GM12892 (cell line): ENCODE results near the gene POMT1.

Experiments used
- POLR2A ChIP-seq: IDR thresholded peaks from 2 replicates; pipeline ENCODE4 v1.6.1; 2011; ENCODE audit warnings: low read depth, low read length, control low read depth
- TAF1 ChIP-seq: IDR thresholded peaks from 2 replicates; pipeline ENCODE4 v1.6.1; 2011; ENCODE audit warnings: low read depth, mild to moderate bottlenecking, control low read depth, low read length, borderline replicate concordance

DNA sequence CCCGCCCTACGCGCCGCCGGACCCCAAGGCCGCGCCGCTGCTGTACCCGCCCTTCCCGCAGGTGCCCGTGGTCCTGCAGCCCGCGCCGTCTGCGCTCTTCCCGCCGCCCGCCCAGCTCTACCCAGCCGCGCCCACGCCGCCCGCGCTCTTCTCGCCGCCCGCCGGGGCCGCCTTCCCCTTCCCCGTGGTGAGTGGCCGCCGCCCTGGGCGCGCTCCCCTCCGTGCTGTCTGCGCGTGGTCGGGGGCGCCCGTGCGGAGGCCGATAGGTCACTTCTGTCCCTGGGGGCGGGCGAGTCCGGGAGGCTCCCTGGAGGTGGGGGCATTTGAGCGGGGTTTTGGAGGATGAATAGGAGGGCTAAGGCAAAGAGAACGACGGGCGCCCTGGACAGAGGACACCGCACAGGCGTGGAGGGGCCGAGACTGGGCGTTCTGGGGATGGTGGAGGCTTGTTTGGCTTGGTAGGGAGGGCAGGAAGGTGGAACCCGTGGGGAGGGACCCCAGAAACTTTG lies 52.2 kb downstream of the POMT1 start:
- TF ChIP-seq POLR2A: no peak
- no peak for TF ChIP-seq TAF1
